H9 (cell line): ENCODE data around the gene CFAP46. TPM values are rescaled to one million over a fixed set of nuclear protein-coding genes. Genes with fewer than 3 reads are reported as not detected.

Experiments
- DNase-seq: peaks from one replicate; pipeline ENCODE4 v3.0.0-alpha.2; 2017
- H2AFZ ChIP-seq: one replicate; pipeline ENCODE4 v1.6.1; 2013; ENCODE audit warnings: mild to moderate bottlenecking, low read length, control low read depth, moderate library complexity
- H2AK5ac ChIP-seq: 2 replicates; pipeline ENCODE4 v1.6.1; 2013; ENCODE audit warnings: low read length, control low read depth, mixed read lengths; ENCODE audit not compliant: insufficient read length
- H2BK120ac ChIP-seq: one replicate; pipeline ENCODE4 v1.6.1; 2013; ENCODE audit warnings: low read depth, mild to moderate bottlenecking, low read length, control low read depth, inconsistent platforms; ENCODE audit not compliant: poor library complexity, severe bottlenecking
- H2BK12ac ChIP-seq: 2 replicates; pipeline ENCODE4 v1.6.1; 2013; ENCODE audit warnings: low read length, control low read depth, mixed read lengths, low read depth; ENCODE audit not compliant: insufficient read length
- H2BK15ac ChIP-seq: 2 replicates; pipeline ENCODE4 v1.6.1; 2013; ENCODE audit warnings: low read depth, low read length, control low read depth
- H2BK20ac ChIP-seq: one replicate; pipeline ENCODE4 v1.6.1; 2013; ENCODE audit warnings: low read depth, mild to moderate bottlenecking, low read length, control low read depth, inconsistent platforms; ENCODE audit not compliant: poor library complexity, severe bottlenecking
- H2BK5ac ChIP-seq: 2 replicates; pipeline ENCODE4 v1.6.1; 2013; ENCODE audit warnings: low read length, control low read depth, mixed read lengths; ENCODE audit not compliant: insufficient read length
- H3K14ac ChIP-seq: 2 replicates; pipeline ENCODE4 v1.6.1; 2013; ENCODE audit warnings: low read length, control low read depth; ENCODE audit not compliant: insufficient read depth
- H3K18ac ChIP-seq: 2 replicates; pipeline ENCODE4 v1.6.1; 2013; ENCODE audit warnings: low read depth, mild to moderate bottlenecking, mixed read lengths, low read length, control low read depth; ENCODE audit not compliant: insufficient read length
- H3K23ac ChIP-seq: 2 replicates; pipeline ENCODE4 v1.6.1; 2013; ENCODE audit warnings: low read length, control low read depth, mixed read lengths, low read depth; ENCODE audit not compliant: insufficient read length
- H3K23me2 ChIP-seq: 2 replicates; pipeline ENCODE4 v1.6.1; 2013; ENCODE audit warnings: low read depth, mild to moderate bottlenecking, mixed read lengths, low read length, control low read depth; ENCODE audit not compliant: insufficient read length, poor library complexity, severe bottlenecking
- H3K27ac ChIP-seq: 2 replicates; pipeline ENCODE4 v1.5.1; 2013; ENCODE audit warnings: low read length, control low read depth, mixed read lengths, low read depth; ENCODE audit not compliant: insufficient read length
- H3K27me3 ChIP-seq: 2 replicates; pipeline ENCODE4 v1.6.1; 2013; ENCODE audit warnings: low read length, control low read depth, inconsistent platforms; ENCODE audit not compliant: insufficient read depth
- H3K4ac ChIP-seq: 2 replicates; pipeline ENCODE4 v1.6.1; 2013; ENCODE audit warnings: low read depth, mild to moderate bottlenecking, control low read depth, inconsistent platforms, low read length, moderate library complexity
- H3K4me1 ChIP-seq: 2 replicates; pipeline ENCODE4 v1.6.1; 2013; ENCODE audit warnings: low read length, control low read depth, inconsistent platforms; ENCODE audit not compliant: insufficient read depth
- H3K4me2 ChIP-seq: 2 replicates; pipeline ENCODE4 v1.6.1; 2013; ENCODE audit warnings: low read length, control low read depth, mixed read lengths; ENCODE audit not compliant: insufficient read length, insufficient read depth
- H3K56ac ChIP-seq: 2 replicates; pipeline ENCODE4 v1.6.1; 2013; ENCODE audit warnings: low read depth, mild to moderate bottlenecking, mixed read lengths, low read length, control low read depth; ENCODE audit not compliant: insufficient read length
- H3K79me1 ChIP-seq: 2 replicates; pipeline ENCODE4 v1.6.1; 2013; ENCODE audit warnings: low read depth, mild to moderate bottlenecking, moderate library complexity, low read length, control low read depth, inconsistent platforms; ENCODE audit not compliant: insufficient read depth, poor library complexity, severe bottlenecking
- H3K79me2 ChIP-seq: 2 replicates; pipeline ENCODE4 v1.6.1; 2013; ENCODE audit warnings: low read length, control low read depth, inconsistent platforms; ENCODE audit not compliant: insufficient read depth
- H3K9ac ChIP-seq: 2 replicates; pipeline ENCODE4 v1.6.1; 2013; ENCODE audit warnings: low read length, control low read depth, mixed read lengths; ENCODE audit not compliant: insufficient read length; ENCODE audit errors: extremely low read depth
- H3K9me3 ChIP-seq: one replicate; pipeline ENCODE4 v1.6.1; 2013; ENCODE audit warnings: low read depth, low read length, inconsistent platforms; ENCODE audit not compliant: control insufficient read depth
- H3T11ph ChIP-seq: one replicate; pipeline ENCODE4 v1.6.1; 2013; ENCODE audit warnings: mild to moderate bottlenecking, low read length, control low read depth, inconsistent platforms
- H4K20me1 ChIP-seq: one replicate; pipeline ENCODE4 v1.6.1; 2013; ENCODE audit not compliant: control insufficient read depth, insufficient read length, insufficient read depth
- H4K5ac ChIP-seq: 2 replicates; pipeline ENCODE4 v1.6.1; 2013; ENCODE audit warnings: low read depth, mild to moderate bottlenecking, mixed read lengths, low read length, control low read depth; ENCODE audit not compliant: insufficient read length
- H4K8ac ChIP-seq: replicated peaks from 2 replicates; pipeline ENCODE4 v1.6.1; 2013; ENCODE audit warnings: low read length, control low read depth, mixed read lengths, low read depth; ENCODE audit not compliant: insufficient read length
- H4K91ac ChIP-seq: 2 replicates; pipeline ENCODE4 v1.6.1; 2013; ENCODE audit warnings: low read depth, mild to moderate bottlenecking, moderate library complexity, mixed read lengths, low read length, control low read depth; ENCODE audit not compliant: insufficient read length
- H3K27ac Mint-ChIP-seq, 3 experiments: 2 replicates in 2 of 3; 3 replicates in 1 of 3; pipeline ENCODE4 v1.8.0; 2020 to 2021; ENCODE audit warnings: mixed read lengths in 3 of 3, mild to moderate bottlenecking in 1 of 3, moderate library complexity in 1 of 3
- H3K27me3 Mint-ChIP-seq: 2 replicates; pipeline ENCODE4 v1.8.0; 2021; ENCODE audit warnings: low read depth, mild to moderate bottlenecking, moderate library complexity, mixed read lengths
- H3K36me3 Mint-ChIP-seq, 3 experiments: 2 replicates in 2 of 3; 3 replicates in 1 of 3; pipeline ENCODE4 v1.8.0; 2020 to 2021; ENCODE audit warnings: low read depth in 3 of 3, mixed read lengths in 3 of 3; ENCODE audit not compliant: insufficient read depth in 1 of 3
- H3K4me1 Mint-ChIP-seq, 2 experiments: 2 replicates each; pipeline ENCODE4 v1.8.0; 2020; ENCODE audit warnings: mixed read lengths in 2 of 2
- H3K4me3 Mint-ChIP-seq, 2 experiments: 2 replicates in 1 of 2; 3 replicates in 1 of 2; pipeline ENCODE4 v1.8.0; 2020 to 2021; ENCODE audit warnings: mild to moderate bottlenecking in 2 of 2, mixed read lengths in 2 of 2, moderate library complexity in 1 of 2
- H3K9me3 Mint-ChIP-seq, 2 experiments: 2 replicates in 1 of 2; 3 replicates in 1 of 2; pipeline ENCODE4 v1.8.0; 2020; ENCODE audit warnings: mild to moderate bottlenecking in 2 of 2, mixed read lengths in 2 of 2, moderate library complexity in 1 of 2
- CTCF ChIP-seq: fragments of 200-600 bp; sonication (generic); conservative IDR thresholded peaks from 3 replicates; pipeline ENCODE4 v1.8.0; 2021; ENCODE audit warnings: antibody characterized with exemption, mild to moderate bottlenecking
- WGBS: extraction: QIAGEN DNeasy Blood & Tissue Kit; methylation state at CpG from one replicate; pipeline ENCODE4 v1.1.7; 2013; ENCODE audit warnings: missing lambda C conversion rate, low lambda C conversion rate, mixed read lengths; ENCODE audit not compliant: insufficient read length; ENCODE audit errors: extremely low coverage; 5-methylcytosine and 5-hydroxymethylcytosine counted together
- total RNA-seq: library from RNA; stranded (reverse); gene quantifications from 2 replicates; pipeline ENCODE4 v1.2.1, GENCODE V29; 2021

CFAP46 gene
- total RNA-seq, 1 experiment from 2014 or later, result 3.1 TPM

GRCh38 chr10:132806110-132806509, 136.3 kb downstream of the CFAP46 start:
- no peak overlapping the region for H2BK120ac ChIP-seq
- TF ChIP-seq CTCF, result no peak
- no peak overlapping the region for H2BK15ac ChIP-seq
- H2AFZ ChIP-seq, result no peak overlapping the region
- Mint-ChIP-seq H3K9me3 (peaks cover 0 to 6% of the 10 kb centered on the region in 2 experiments; a peak in 3 of 5 replicates), H3K27me3 (no peaks in the 10 kb centered on the region; the same call in none of the 2 replicates), H3K4me3 (no peak overlapping the region), H3K36me3 (no peaks in the 10 kb centered on the region; a peak in 2 of 7 replicates), H3K27ac (no peak overlapping the region), H3K4me1 (peaks cover 0 to 14% of the 10 kb centered on the region in 2 experiments; a peak in 2 of 4 replicates)
- H4K8ac ChIP-seq, result no peak overlapping the region
- DNase-seq, result no peak
- H2BK5ac ChIP-seq, result no peak overlapping the region
- H3K23ac ChIP-seq, result no peak overlapping the region
- H3K4ac ChIP-seq, result no peak overlapping the region
- H3K79me1 ChIP-seq, result no peaks in the 10 kb centered on the region
- H3K4me2 ChIP-seq, result no peak overlapping the region
- no peak overlapping the region for H3T11ph ChIP-seq
- no peak overlapping the region for H3K9ac ChIP-seq
- no peaks in the 10 kb centered on the region for H3K79me2 ChIP-seq
- no peak overlapping the region for H3K56ac ChIP-seq
- H3K27me3 ChIP-seq, result no peaks in the 10 kb centered on the region
- H2BK20ac ChIP-seq, result no peak overlapping the region
- no peak overlapping the region for H4K5ac ChIP-seq
- H4K91ac ChIP-seq, result no peak overlapping the region
- H2BK12ac ChIP-seq, result no peak overlapping the region
- no peak overlapping the region for H3K27ac ChIP-seq
- H3K18ac ChIP-seq, result no peak overlapping the region
- H3K23me2 ChIP-seq, result no peaks in the 10 kb centered on the region
- no peak overlapping the region for H2AK5ac ChIP-seq
- WGBS, result no CpG with 5 or more reads among the region's 7 CpGs
- H3K14ac ChIP-seq, result no peak overlapping the region
- no peaks in the 10 kb centered on the region for H3K4me1 ChIP-seq
- H3K9me3 ChIP-seq, result no peaks in the 10 kb centered on the region
- H4K20me1 ChIP-seq, result no peaks in the 10 kb centered on the region
